MM.1S (cell line): ENCODE data around the gene TWF2.

Source experiments
- DNase-seq: peaks from one replicate; pipeline ENCODE4 v3.0.0-alpha.2; 2015
- H2AFZ ChIP-seq: fragments of 300-600 bp; sonication (generic); 2 replicates; pipeline ENCODE4 v1.6.0; 2016; ENCODE audit warnings: antibody characterized with exemption, low read length
- H3F3A ChIP-seq: fragments of 300-600 bp; sonication (generic); 2 replicates; pipeline ENCODE4 v1.6.1; 2016; ENCODE audit warnings: mild to moderate bottlenecking, antibody characterized with exemption, low read length, moderate library complexity, mixed read lengths; ENCODE audit not compliant: insufficient read depth
- H3K27ac ChIP-seq: fragments of 300-600 bp; sonication (generic); 2 replicates; pipeline ENCODE4 v1.5.1; 2016; ENCODE audit warnings: mild to moderate bottlenecking, low read length
- H3K27me3 ChIP-seq: fragments of 300-600 bp; sonication (generic); replicated peaks from 2 replicates; pipeline ENCODE4 v1.6.0; 2016; ENCODE audit warnings: low read length; ENCODE audit not compliant: insufficient read depth
- H3K36me3 ChIP-seq: fragments of 300-600 bp; sonication (generic); replicated peaks from 2 replicates; pipeline ENCODE4 v1.6.1; 2016; ENCODE audit warnings: mild to moderate bottlenecking, low read length, mixed read lengths; ENCODE audit not compliant: insufficient read depth
- H3K4me1 ChIP-seq: fragments of 300-600 bp; sonication (generic); 2 replicates; pipeline ENCODE4 v1.6.1; 2016; ENCODE audit warnings: low read length, mixed read lengths
- H3K4me2 ChIP-seq: fragments of 300-600 bp; sonication (generic); 2 replicates; pipeline ENCODE4 v1.6.0; 2016; ENCODE audit warnings: low read depth, low read length
- H3K4me3 ChIP-seq: fragments of 300-600 bp; sonication (generic); 2 replicates; pipeline ENCODE4 v1.5.1; 2016; ENCODE audit warnings: low read length, mixed read lengths
- H3K79me2 ChIP-seq: fragments of 300-600 bp; sonication (generic); 2 replicates; pipeline ENCODE4 v1.6.1; 2016; ENCODE audit warnings: mixed run types, low read length, mixed read lengths
- H3K9ac ChIP-seq: fragments of 300-600 bp; sonication (generic); 2 replicates; pipeline ENCODE4 v1.6.1; 2016; ENCODE audit warnings: low read length, mixed read lengths
- H3K9me2 ChIP-seq: fragments of 300-600 bp; sonication (generic); replicated peaks from 2 replicates; pipeline ENCODE4 v1.6.1; 2016; ENCODE audit warnings: mild to moderate bottlenecking, low read length, mixed read lengths; ENCODE audit not compliant: insufficient read depth
- H3K9me3 ChIP-seq: fragments of 300-600 bp; sonication (generic); replicated peaks from 2 replicates; pipeline ENCODE4 v1.6.1; 2016; ENCODE audit warnings: mild to moderate bottlenecking, low read length, mixed read lengths; ENCODE audit not compliant: insufficient read depth
- H4K20me1 ChIP-seq: fragments of 300-600 bp; sonication (generic); 2 replicates; pipeline ENCODE4 v1.6.1; 2016; ENCODE audit warnings: mild to moderate bottlenecking, low read length, moderate library complexity, mixed read lengths; ENCODE audit not compliant: insufficient read depth
- CTCF ChIP-seq: fragments of 300-600 bp; sonication (generic); IDR thresholded peaks from 2 replicates; pipeline ENCODE4 v1.5.1; 2016; ENCODE audit warnings: antibody characterized with exemption, low read length, mixed read lengths
- EZH2 ChIP-seq: fragments of 300-600 bp; sonication (generic); optimal IDR thresholded peaks from 2 replicates; pipeline ENCODE3; 2017; ENCODE audit warnings: low read depth, mild to moderate bottlenecking, antibody characterized with exemption, low read length, mixed read lengths
- EZH2phosphoT487 ChIP-seq: fragments of 300-600 bp; sonication (generic); IDR thresholded peaks from 2 replicates; pipeline ENCODE4 v1.6.1; 2018; ENCODE audit warnings: antibody characterized with exemption, low read length

Gene TWF2

GRCh38 chr3:52182196-52182595, 56.8 kb downstream of the TWF2 start:
- no peaks in the 10 kb centered on the region for H3K4me1 ChIP-seq
- no peaks in the 10 kb centered on the region for H3K9me3 ChIP-seq
- TF ChIP-seq EZH2phosphoT487, result no peak
- TF ChIP-seq EZH2, result no peak
- TF ChIP-seq CTCF, result no peak
- H3K9ac ChIP-seq, result no peak overlapping the region
- no peaks in the 10 kb centered on the region for H3K27me3 ChIP-seq
- H3K27ac ChIP-seq, result no peak overlapping the region
- H3F3A ChIP-seq, result no peaks in the 10 kb centered on the region
- H3K4me3 ChIP-seq, result no peak overlapping the region
- no peak overlapping the region for H2AFZ ChIP-seq
- H3K36me3 ChIP-seq, result no peaks in the 10 kb centered on the region
- no peaks in the 10 kb centered on the region for H3K9me2 ChIP-seq
- H3K4me2 ChIP-seq, result no peak overlapping the region
- DNase-seq, result no peak
- no peaks in the 10 kb centered on the region for H4K20me1 ChIP-seq
- H3K79me2 ChIP-seq, result no peaks in the 10 kb centered on the region

GRCh38 chr3:52181543-52181942, 57.4 kb downstream of the TWF2 start:
- H3K4me1 ChIP-seq, result no peaks in the 10 kb centered on the region
- no peak for DNase-seq
- no peaks in the 10 kb centered on the region for H3K9me3 ChIP-seq
- no peak overlapping the region for H2AFZ ChIP-seq
- TF ChIP-seq CTCF (no peak), EZH2phosphoT487 (no peak), EZH2 (no peak)
- H3K4me3 ChIP-seq, result no peak overlapping the region
- no peaks in the 10 kb centered on the region for H3K27me3 ChIP-seq
- no peaks in the 10 kb centered on the region for H3K79me2 ChIP-seq
- no peaks in the 10 kb centered on the region for H3F3A ChIP-seq
- no peaks in the 10 kb centered on the region for H4K20me1 ChIP-seq
- no peaks in the 10 kb centered on the region for H3K9me2 ChIP-seq
- no peak overlapping the region for H3K27ac ChIP-seq
- H3K9ac ChIP-seq, result no peak overlapping the region
- no peak overlapping the region for H3K4me2 ChIP-seq
- no peaks in the 10 kb centered on the region for H3K36me3 ChIP-seq
